Measurements from ENCODE around the gene CEP104. TPM values are rescaled to one million over a fixed set of nuclear protein-coding genes. Genes with fewer than 3 reads are reported as not detected.
A peak's percentile ranks its signal among the peaks of the same experiment; 100 is the strongest.

Gene CEP104
- total RNA-seq, 1 donor from 2014 or later = 34.1 TPM

- DNase-seq (ENCODE audit: missing footprints) = no peak
- intact Hi-C loops (cut with DNase I) = no loop called here
Measured at GRCh38 chr1:3879099-3879498, 22.1 kb upstream of the CEP104 start.

GRCh38 chr1:3876716-3877115, 19.7 kb upstream of the CEP104 start:
- DNase-seq (ENCODE audit: missing footprints) (no peak), ATAC-seq (no peak)
- intact Hi-C loops (cut with DNase I) = no loop called here

More at GRCh38 chr1:3879099-3879498, 22.1 kb upstream of the CEP104 start:
- ATAC-seq = no peak

GRCh38 chr1:3874736-3875135, 17.7 kb upstream of the CEP104 start:
- intact Hi-C loops (cut with DNase I) = no loop called here
- no peak for ATAC-seq
- DNase-seq (ENCODE audit: missing footprints) = no peak

GRCh38 chr1:3872546-3872945, 15.5 kb upstream of the CEP104 start:
- intact Hi-C loops (cut with DNase I) = no loop called here
- DNase-seq (ENCODE audit: missing footprints) (no peak), ATAC-seq (no peak)

GRCh38 chr1:3871451-3871805, 14.4 kb upstream of the CEP104 start:
- DNase-seq (ENCODE audit: missing footprints) = no peak
- intact Hi-C loops (cut with DNase I) = no loop called here
- ATAC-seq = no peak

- DNase-seq (ENCODE audit: missing footprints) (no peak), ATAC-seq (no peak)
- intact Hi-C loops (cut with DNase I) = no loop called here
Measured at GRCh38 chr1:3869751-3870301, 12.8 kb upstream of the CEP104 start.

GRCh38 chr1:3868464-3869006, 11.5 kb upstream of the CEP104 start:
- DNase-seq (ENCODE audit: missing footprints) = no peak
- intact Hi-C loops (cut with DNase I) = no loop called here
- peak; percentile 23 for ATAC-seq

GRCh38 chr1:3865606-3866160, 8.7 kb upstream of the CEP104 start:
- DNase-seq (ENCODE audit: missing footprints) (no peak), ATAC-seq (no peak)
- intact Hi-C loops (cut with DNase I) = no loop called here

GRCh38 chr1:3864884-3865283, 7.9 kb upstream of the CEP104 start:
- intact Hi-C loops (cut with DNase I) = no loop called here
- no peak for ATAC-seq

GRCh38 chr1:3863231-3863935, 6.4 kb upstream of the CEP104 start:
- DNase-seq (ENCODE audit: missing footprints) (no peak), ATAC-seq (no peak)
- intact Hi-C loops (cut with DNase I) = no loop called here

More at GRCh38 chr1:3864884-3865283, 7.9 kb upstream of the CEP104 start:
- DNase-seq (ENCODE audit: missing footprints) = no peak

GRCh38 chr1:3858231-3858981, 1.4 kb upstream of the CEP104 start:
- ATAC-seq = no peak
- intact Hi-C loops (cut with DNase I) = loop anchor here (5.0 kb wide), 1 partner anchor 39 kb away; no protein-coding TSS in a partner anchor
- DNase-seq (ENCODE audit: missing footprints) = no peak

- intact Hi-C loops (cut with DNase I) = loop anchor here (5.0 kb wide), 1 partner anchor 40 kb away; no protein-coding TSS in a partner anchor
- no peak for DNase-seq (ENCODE audit: missing footprints)
- ATAC-seq = no peak
Measured at GRCh38 chr1:3857791-3858129, 749 bp upstream of the CEP104 start.

- ATAC-seq = no peak
- intact Hi-C loops (cut with DNase I) = no loop called here
- DNase-seq (ENCODE audit: missing footprints) = no peak
Measured at GRCh38 chr1:3852711-3853485, 4.1 kb downstream of the CEP104 start.

- ATAC-seq (no peak), DNase-seq (ENCODE audit: missing footprints) (no peak)
- intact Hi-C loops (cut with DNase I) = no loop called here
Measured at GRCh38 chr1:3852091-3852490, 4.9 kb downstream of the CEP104 start.

- ATAC-seq (no peak), DNase-seq (ENCODE audit: missing footprints) (no peak)
- intact Hi-C loops (cut with DNase I) = no loop called here
Measured at GRCh38 chr1:3851292-3851691, 5.7 kb downstream of the CEP104 start.

GRCh38 chr1:3850857-3851256, 6.2 kb downstream of the CEP104 start:
- intact Hi-C loops (cut with DNase I) = no loop called here
- ATAC-seq (no peak), DNase-seq (ENCODE audit: missing footprints) (no peak)

- DNase-seq (ENCODE audit: missing footprints) (no peak), ATAC-seq (no peak)
- intact Hi-C loops (cut with DNase I) = no loop called here
Measured at GRCh38 chr1:3847081-3847480, 9.9 kb downstream of the CEP104 start.

GRCh38 chr1:3846541-3846940, 10.5 kb downstream of the CEP104 start:
- ATAC-seq (no peak), DNase-seq (ENCODE audit: missing footprints) (no peak)
- intact Hi-C loops (cut with DNase I) = no loop called here

GRCh38 chr1:3842912-3843311, 14.1 kb downstream of the CEP104 start:
- ATAC-seq (no peak), DNase-seq (ENCODE audit: missing footprints) (no peak)
- intact Hi-C loops (cut with DNase I) = no loop called here
